ENCODE data around the gene C3orf33.
A peak's percentile ranks its signal among the peaks of the same experiment; 100 is the strongest.

The C3orf33 gene

GRCh38 chr3:155744010-155744625 lies 62.0 kb downstream of the C3orf33 start:
- DNase-seq (ENCODE audit: extremely low spot score, insufficient read length, low read depth) (peak; percentile 46), FAIRE-seq (no peak)

- DNase-seq (ENCODE audit: extremely low spot score, insufficient read length, low read depth): no peak
- FAIRE-seq: no peak
Observed at GRCh38 chr3:155743606-155744005, 62.5 kb downstream of the C3orf33 start.

GRCh38 chr3:155742349-155742965 lies 63.6 kb downstream of the C3orf33 start:
- no peak for FAIRE-seq
- DNase-seq (ENCODE audit: extremely low spot score, insufficient read length, low read depth): no peak

- FAIRE-seq: no peak
- no peak for DNase-seq (ENCODE audit: extremely low spot score, insufficient read length, low read depth)
Observed at GRCh38 chr3:155741603-155742002, 64.5 kb downstream of the C3orf33 start.

- DNase-seq (ENCODE audit: extremely low spot score, insufficient read length, low read depth) (no peak), FAIRE-seq (no peak)
Observed at GRCh38 chr3:155741101-155741500, 65.0 kb downstream of the C3orf33 start.

GRCh38 chr3:155739154-155739553 lies 66.9 kb downstream of the C3orf33 start:
- no peak for FAIRE-seq
- DNase-seq (ENCODE audit: extremely low spot score, insufficient read length, low read depth): no peak

- no peak for FAIRE-seq
- DNase-seq (ENCODE audit: extremely low spot score, insufficient read length, low read depth): no peak
Observed at GRCh38 chr3:155738580-155739076, 67.5 kb downstream of the C3orf33 start.

GRCh38 chr3:155737844-155738460 lies 68.1 kb downstream of the C3orf33 start:
- DNase-seq (ENCODE audit: extremely low spot score, insufficient read length, low read depth): no peak
- peak; percentile 84 for FAIRE-seq

- FAIRE-seq (no peak), DNase-seq (ENCODE audit: extremely low spot score, insufficient read length, low read depth) (no peak)
Observed at GRCh38 chr3:155736381-155736780, 69.7 kb downstream of the C3orf33 start.

GRCh38 chr3:155730843-155731242 lies 75.2 kb downstream of the C3orf33 start:
- DNase-seq (ENCODE audit: extremely low spot score, insufficient read length, low read depth) (no peak), FAIRE-seq (no peak)

GRCh38 chr3:155727836-155728235 lies 78.2 kb downstream of the C3orf33 start:
- FAIRE-seq: no peak
- no peak for DNase-seq (ENCODE audit: extremely low spot score, insufficient read length, low read depth)

- FAIRE-seq: no peak
- no peak for DNase-seq (ENCODE audit: extremely low spot score, insufficient read length, low read depth)
Observed at GRCh38 chr3:155714295-155714718, 91.8 kb downstream of the C3orf33 start.

Measured in GM18507 (cell line).